Measurements from ENCODE around the gene CEP78.
"Not testable (repeated sequence)": the region's sequence is repeated elsewhere in the genome, so short reads cannot be mapped to it uniquely, and the experiment has no call there.

Gene CEP78, protein sequence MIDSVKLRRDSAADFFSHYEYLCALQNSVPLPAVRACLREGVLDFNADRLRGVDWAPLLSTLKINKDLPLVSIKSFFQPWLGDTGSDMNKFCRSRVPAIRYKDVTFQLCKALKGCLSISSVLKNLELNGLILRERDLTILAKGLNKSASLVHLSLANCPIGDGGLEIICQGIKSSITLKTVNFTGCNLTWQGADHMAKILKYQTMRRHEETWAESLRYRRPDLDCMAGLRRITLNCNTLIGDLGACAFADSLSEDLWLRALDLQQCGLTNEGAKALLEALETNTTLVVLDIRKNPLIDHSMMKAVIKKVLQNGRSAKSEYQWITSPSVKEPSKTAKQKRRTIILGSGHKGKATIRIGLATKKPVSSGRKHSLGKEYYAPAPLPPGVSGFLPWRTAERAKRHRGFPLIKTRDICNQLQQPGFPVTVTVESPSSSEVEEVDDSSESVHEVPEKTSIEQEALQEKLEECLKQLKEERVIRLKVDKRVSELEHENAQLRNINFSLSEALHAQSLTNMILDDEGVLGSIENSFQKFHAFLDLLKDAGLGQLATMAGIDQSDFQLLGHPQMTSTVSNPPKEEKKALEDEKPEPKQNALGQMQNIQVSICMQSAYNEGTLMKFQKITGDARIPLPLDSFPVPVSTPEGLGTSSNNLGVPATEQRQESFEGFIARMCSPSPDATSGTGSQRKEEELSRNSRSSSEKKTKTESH
- 36.6 to 60.3 (median 50.0) reads per million in 4 donors for total RNA-seq

DNA sequence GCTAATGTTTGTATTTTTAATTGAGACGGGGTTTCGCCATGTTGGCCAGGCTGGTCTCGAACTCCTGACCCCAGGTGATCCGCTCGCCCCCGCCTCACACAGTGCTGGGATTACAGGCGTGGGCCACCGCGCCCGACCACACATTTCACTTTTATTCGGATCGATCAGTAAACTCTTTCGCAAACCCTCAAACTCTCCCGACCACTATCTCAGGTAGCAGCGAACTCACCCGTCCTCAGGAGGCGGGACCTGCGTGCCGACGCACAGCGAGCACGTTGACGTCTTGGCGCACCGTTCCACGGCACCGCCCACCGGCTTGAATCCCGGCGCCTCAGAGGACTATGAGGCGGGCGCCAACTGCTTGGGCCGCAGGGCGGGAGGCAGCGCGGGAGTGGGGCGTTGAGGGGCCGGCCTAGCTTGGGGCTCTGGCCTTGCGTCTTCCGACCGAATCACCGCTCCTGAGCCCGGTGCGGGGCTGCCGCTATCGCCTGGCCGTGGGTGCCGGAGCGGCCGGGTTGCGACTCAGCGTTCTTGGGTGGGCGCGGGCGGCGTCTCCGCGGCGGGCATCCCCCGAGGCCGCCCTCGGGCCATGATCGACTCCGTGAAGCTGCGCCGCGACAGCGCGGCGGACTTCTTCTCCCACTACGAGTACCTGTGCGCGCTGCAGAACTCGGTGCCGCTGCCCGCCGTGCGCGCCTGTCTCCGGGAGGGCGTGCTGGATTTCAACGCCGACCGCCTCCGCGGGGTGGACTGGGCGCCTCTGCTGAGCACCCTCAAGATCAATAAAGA, at the start of gene CEP78:
CEP78 (plus strand) TSS at position 314 of the 789 bp plus-strand sequence; CDS start at position 590, 276 bp downstream.
- peak; percentile 63 to 92 (median 77) for DNase-seq

GRCh38 chr9:78187763-78188484, 48.0 kb upstream of the CEP78 start:
- DNase-seq = no peak

DNA sequence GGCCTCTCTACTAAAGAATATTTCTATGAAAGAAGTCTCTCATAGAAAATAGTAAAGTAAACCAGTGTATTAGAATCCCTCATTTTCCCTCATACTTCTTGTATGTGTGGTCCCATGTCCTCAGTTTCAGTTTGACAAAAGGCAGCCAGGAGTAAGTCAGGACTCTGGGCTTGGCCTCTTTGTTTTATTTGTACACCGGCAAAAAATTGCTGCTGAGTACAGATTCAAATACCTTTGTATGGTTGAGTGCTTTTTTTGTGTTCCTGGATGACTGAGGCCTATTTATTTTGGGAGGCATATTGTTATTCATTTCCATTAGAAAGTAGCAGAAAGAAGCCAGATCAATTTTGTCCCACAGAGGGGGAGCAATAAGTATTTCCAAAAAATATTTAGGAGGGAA, 47.3 kb upstream of the CEP78 start:
- no peak for DNase-seq

DNA sequence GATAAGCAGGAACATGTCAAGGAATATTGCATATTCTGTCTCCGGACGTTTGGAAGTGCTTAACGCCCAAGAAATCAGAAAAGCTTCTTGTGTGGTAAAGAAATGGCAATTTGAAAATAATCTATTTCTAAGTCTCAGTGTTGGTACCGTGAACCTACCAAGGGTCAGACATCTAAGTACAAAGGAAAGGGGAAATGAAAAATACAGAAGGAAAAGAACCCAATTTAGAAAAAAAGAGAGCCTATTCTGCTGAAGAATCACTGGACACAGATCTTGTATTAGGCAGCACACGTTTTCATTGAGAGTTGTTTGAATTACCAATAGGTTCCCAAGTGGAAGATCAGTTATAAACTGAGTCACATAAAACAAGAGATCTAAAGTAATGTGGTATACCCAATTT, 46.9 kb upstream of the CEP78 start:
- no peak for DNase-seq

GRCh38 chr9:78189461-78189860, 46.4 kb upstream of the CEP78 start:
- no peak for DNase-seq

- no peak for DNase-seq
Measured at GRCh38 chr9:78191931-78192330, 43.9 kb upstream of the CEP78 start.

GRCh38 chr9:78196258-78196657, 39.6 kb upstream of the CEP78 start:
- no peak for DNase-seq

GRCh38 chr9:78201158-78201777, 34.6 kb upstream of the CEP78 start:
- peak; percentile 16 to 87 (median 43) for DNase-seq

GRCh38 chr9:78207319-78207718, 28.6 kb upstream of the CEP78 start:
- no peak for DNase-seq

GRCh38 chr9:78207901-78208300, 28.0 kb upstream of the CEP78 start:
- no peak for DNase-seq

GRCh38 chr9:78209127-78209526, 26.7 kb upstream of the CEP78 start:
- DNase-seq = no peak

GRCh38 chr9:78210841-78211301, 25.0 kb upstream of the CEP78 start:
- peak in 1 of 5 donors; percentile 36 for DNase-seq

DNA sequence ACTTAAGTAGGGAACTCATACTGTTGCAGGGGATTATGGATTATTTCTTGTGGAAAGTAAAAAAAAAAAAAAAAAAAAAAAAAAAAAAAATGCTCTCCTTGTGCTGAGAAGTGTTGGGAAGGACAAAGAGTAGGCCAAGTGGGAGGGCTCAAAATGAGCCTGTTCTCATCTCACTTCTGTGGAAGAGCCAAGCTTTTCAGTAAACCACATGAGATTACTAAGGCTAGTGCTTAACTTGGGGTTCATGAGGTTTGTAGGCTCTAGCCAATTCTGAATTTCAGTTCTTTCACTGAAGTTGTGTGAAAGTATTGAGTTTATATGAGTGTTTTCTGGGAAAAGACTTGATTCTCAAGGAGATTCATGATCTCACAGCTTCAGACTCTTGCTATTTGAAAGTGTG, 23.0 kb upstream of the CEP78 start:
- no peak for DNase-seq

GRCh38 chr9:78213712-78214111, 22.2 kb upstream of the CEP78 start:
- peak in 1 of 5 donors; percentile 46 for DNase-seq

- no peak for DNase-seq
Measured at GRCh38 chr9:78214492-78214891, 21.4 kb upstream of the CEP78 start.

DNA sequence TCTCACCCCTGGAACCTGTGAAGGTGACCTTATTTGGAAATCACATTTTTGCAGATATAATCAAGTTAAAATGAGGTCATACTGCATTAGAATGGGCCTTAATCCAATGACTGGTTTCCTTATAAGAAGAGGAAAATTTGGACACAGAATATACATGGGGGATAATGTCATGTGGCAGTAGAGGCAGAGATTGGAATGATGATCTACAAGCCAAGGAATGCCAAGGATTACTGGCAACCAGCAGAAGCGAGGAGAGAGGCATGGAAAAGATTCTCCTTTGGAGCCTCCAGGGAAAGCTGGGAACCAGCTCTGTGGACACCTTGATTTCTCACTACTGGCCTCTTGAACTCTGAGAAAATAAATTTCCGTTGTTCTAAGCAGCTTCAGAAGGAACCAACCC, 20.2 kb upstream of the CEP78 start:
- no peak for DNase-seq

DNA sequence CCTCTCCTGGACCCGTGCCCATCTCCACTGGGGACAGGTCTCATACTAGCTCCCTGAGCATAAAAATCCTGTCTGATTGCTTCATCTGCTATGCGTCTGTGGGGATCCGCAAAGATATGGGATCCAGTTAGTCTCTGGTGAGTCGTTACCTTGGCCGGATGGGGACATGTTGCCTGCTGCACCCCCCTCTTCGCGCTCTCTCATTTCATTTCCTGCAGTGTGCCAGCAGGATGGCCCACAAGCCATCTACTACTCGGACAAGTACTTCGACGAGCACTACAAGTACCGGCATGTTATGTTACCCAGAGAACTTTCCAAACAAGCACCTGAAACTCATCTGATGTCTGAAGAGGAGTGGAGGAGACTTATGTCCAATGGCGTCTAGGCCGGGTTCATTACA, 17.0 kb upstream of the CEP78 start:
- no peak for DNase-seq

- DNase-seq = no peak
Measured at GRCh38 chr9:78221425-78221824, 14.4 kb upstream of the CEP78 start.

- DNase-seq = not testable (repeated sequence)
Measured at GRCh38 chr9:78221841-78222240, 14.0 kb upstream of the CEP78 start.

- DNase-seq = no peak
Measured at GRCh38 chr9:78230761-78231160, 5.1 kb upstream of the CEP78 start.

DNA sequence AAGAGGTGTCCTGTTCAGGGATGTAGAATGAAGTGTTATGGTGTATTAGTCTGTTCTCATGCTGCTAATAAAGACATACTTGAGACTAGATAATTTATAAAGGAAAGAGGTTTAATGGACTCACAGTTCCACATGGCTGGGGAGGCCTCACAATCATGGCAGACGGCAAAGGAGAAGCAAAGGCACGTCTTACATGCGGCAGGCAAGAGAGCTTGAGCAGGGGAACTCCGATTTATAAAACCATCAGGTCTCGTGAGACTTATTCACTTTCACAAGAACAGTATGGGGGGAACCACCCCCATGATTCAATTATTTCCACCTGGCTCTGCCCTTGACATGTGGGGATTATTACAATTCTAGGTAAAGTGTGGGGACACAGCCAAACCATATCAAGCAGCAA, 3.4 kb upstream of the CEP78 start:
- DNase-seq = not testable (repeated sequence)

GRCh38 chr9:78234810-78235209, 1.1 kb upstream of the CEP78 start:
- DNase-seq = no peak

All from T-helper 1 cell (primary cell).